GM19099 (cell line): Measurements from ENCODE around the gene ADK.

ENCODE experiments used
- POLR2A ChIP-seq: IDR thresholded peaks from 3 replicates; pipeline ENCODE4 v1.6.1; 2011; ENCODE audit warnings: low read depth; ENCODE audit not compliant: insufficient read length; ENCODE audit errors: extremely low read depth

The ADK gene

GRCh38 chr10:74150990-74151878 lies at the start of gene ADK:
Gene ADK (plus strand): TSS chr10:74151221. CDS start chr10:74151279, 58 bp downstream.
- peak; percentile 69 for TF ChIP-seq POLR2A

- no peak for TF ChIP-seq POLR2A
Observed at GRCh38 chr10:74103560-74104258, 47.3 kb upstream of the ADK start.

- no peak for TF ChIP-seq POLR2A
Observed at GRCh38 chr10:74104480-74104879, 46.5 kb upstream of the ADK start.

GRCh38 chr10:74104996-74105395 lies 46.0 kb upstream of the ADK start:
- TF ChIP-seq POLR2A = no peak

- TF ChIP-seq POLR2A = no peak
Observed at GRCh38 chr10:74107391-74107790, 43.6 kb upstream of the ADK start.

- no peak for TF ChIP-seq POLR2A
Observed at GRCh38 chr10:74109452-74109851, 41.6 kb upstream of the ADK start.

GRCh38 chr10:74110120-74110519 lies 40.9 kb upstream of the ADK start:
- TF ChIP-seq POLR2A = no peak

- no peak for TF ChIP-seq POLR2A
Observed at GRCh38 chr10:74111799-74112198, 39.2 kb upstream of the ADK start.

- no peak for TF ChIP-seq POLR2A
Observed at GRCh38 chr10:74113546-74113945, 37.5 kb upstream of the ADK start.

GRCh38 chr10:74114041-74114448 lies 37.0 kb upstream of the ADK start:
- TF ChIP-seq POLR2A = no peak

- TF ChIP-seq POLR2A = no peak
Observed at GRCh38 chr10:74117738-74118137, 33.3 kb upstream of the ADK start.

GRCh38 chr10:74118804-74119203 lies 32.2 kb upstream of the ADK start:
- TF ChIP-seq POLR2A = no peak

GRCh38 chr10:74120911-74121310 lies 30.1 kb upstream of the ADK start:
- no peak for TF ChIP-seq POLR2A

GRCh38 chr10:74121368-74121767 lies 29.7 kb upstream of the ADK start:
- TF ChIP-seq POLR2A = no peak

GRCh38 chr10:74122060-74122459 lies 29.0 kb upstream of the ADK start:
- no peak for TF ChIP-seq POLR2A

- no peak for TF ChIP-seq POLR2A
Observed at GRCh38 chr10:74123081-74123480, 27.9 kb upstream of the ADK start.
